ENCODE measurements around the gene AGBL2.

AGBL2 gene

DNA sequence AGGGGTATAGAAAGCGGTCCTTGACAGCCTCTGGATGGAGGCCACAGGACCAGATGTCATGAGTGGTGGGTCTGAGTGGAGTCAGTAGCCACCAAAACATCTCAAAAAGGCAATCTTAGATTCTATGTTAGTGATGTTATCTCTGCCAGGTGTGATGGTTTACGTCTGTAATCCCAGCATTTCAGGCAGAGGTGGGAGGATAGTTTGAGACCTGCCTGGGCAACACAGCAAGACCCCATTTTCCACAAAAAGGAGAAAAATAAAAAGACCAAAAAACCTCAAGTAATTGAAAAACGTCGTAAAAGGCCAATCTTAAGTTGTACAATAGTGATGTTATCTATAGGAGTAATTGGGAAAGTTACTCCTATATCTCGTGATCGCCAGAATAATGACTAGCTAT is 69.2 kb downstream of the AGBL2 start:
- H3K79me2 ChIP-seq (ENCODE audit: insufficient read depth, low read length): peaks cover 12% of the 10 kb centered on the region
- no peak overlapping the region for H2AFZ ChIP-seq (ENCODE audit: low read length)
- TF ChIP-seq CTCF (IDR thresholded peaks at IDR 0.05; ENCODE audit: low read length) (no peak), EZH2 (IDR thresholded peaks at IDR 0.05; ENCODE audit: borderline replicate concordance, low read length) (no peak)
- H3K4me1 ChIP-seq (ENCODE audit: insufficient read depth, low read length, severe bottlenecking): peaks cover 14% of the 10 kb centered on the region
- no peaks in the 10 kb centered on the region for H3K36me3 ChIP-seq (ENCODE audit: insufficient read depth, low read length)
- H3K4me3 ChIP-seq (ENCODE audit: low read depth, low read length, poor library complexity, severe bottlenecking): no peak overlapping the region
- no peak overlapping the region for H3K9ac ChIP-seq (ENCODE audit: low read length)
- no peaks in the 10 kb centered on the region for H3F3A ChIP-seq (ENCODE audit: insufficient read depth, low read length)
- H3K4me2 ChIP-seq (ENCODE audit: low read length): no peak overlapping the region
- H3K9me2 ChIP-seq (ENCODE audit: low read depth, low read length): no peaks in the 10 kb centered on the region
- H3K27me3 ChIP-seq (ENCODE audit: insufficient read depth, low read length): no peaks in the 10 kb centered on the region
- no peaks in the 10 kb centered on the region for H4K20me1 ChIP-seq (ENCODE audit: insufficient read depth, low read length)
- no peak overlapping the region for H3K27ac ChIP-seq (ENCODE audit: low read depth, low read length, poor library complexity, severe bottlenecking)
- H3K9me3 ChIP-seq (ENCODE audit: low read length): no peaks in the 10 kb centered on the region

DNA sequence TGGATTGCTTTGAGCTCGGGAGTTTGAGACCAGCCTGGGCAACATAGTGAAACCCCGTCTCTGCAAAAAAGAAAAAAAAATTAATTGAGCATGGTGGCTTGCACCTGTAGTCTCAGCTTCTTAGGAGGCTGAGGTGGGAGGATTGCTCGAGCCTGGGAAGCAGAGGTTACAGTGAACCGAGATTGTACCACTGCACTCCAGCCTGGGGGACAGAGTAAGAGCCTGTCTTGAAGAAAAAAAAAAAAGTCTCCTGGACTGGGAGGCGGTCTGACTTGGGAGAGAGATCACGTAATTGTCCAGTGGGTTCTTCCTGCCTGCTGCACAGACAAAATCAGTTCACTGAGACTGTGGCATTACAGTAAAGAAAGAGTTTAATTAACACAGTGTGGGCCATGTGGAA is 69.7 kb downstream of the AGBL2 start:
- no peaks in the 10 kb centered on the region for H3K27me3 ChIP-seq (ENCODE audit: insufficient read depth, low read length)
- H3K9me2 ChIP-seq (ENCODE audit: low read depth, low read length): no peaks in the 10 kb centered on the region
- peaks cover 17% of the 10 kb centered on the region for H3K79me2 ChIP-seq (ENCODE audit: insufficient read depth, low read length)
- no peak overlapping the region for H3K4me2 ChIP-seq (ENCODE audit: low read length)
- no peaks in the 10 kb centered on the region for H3K36me3 ChIP-seq (ENCODE audit: insufficient read depth, low read length)
- no peaks in the 10 kb centered on the region for H3K9me3 ChIP-seq (ENCODE audit: low read length)
- H4K20me1 ChIP-seq (ENCODE audit: insufficient read depth, low read length): no peaks in the 10 kb centered on the region
- H2AFZ ChIP-seq (ENCODE audit: low read length): no peak overlapping the region
- TF ChIP-seq CTCF (IDR thresholded peaks at IDR 0.05; ENCODE audit: low read length) (no peak), EZH2 (IDR thresholded peaks at IDR 0.05; ENCODE audit: borderline replicate concordance, low read length) (no peak)
- H3K4me3 ChIP-seq (ENCODE audit: low read depth, low read length, poor library complexity, severe bottlenecking): no peak overlapping the region
- peaks cover 20% of the 10 kb centered on the region for H3K4me1 ChIP-seq (ENCODE audit: insufficient read depth, low read length, severe bottlenecking)
- H3K27ac ChIP-seq (ENCODE audit: low read depth, low read length, poor library complexity, severe bottlenecking): no peak overlapping the region
- no peaks in the 10 kb centered on the region for H3F3A ChIP-seq (ENCODE audit: insufficient read depth, low read length)
- H3K9ac ChIP-seq (ENCODE audit: low read length): no peak overlapping the region

DNA sequence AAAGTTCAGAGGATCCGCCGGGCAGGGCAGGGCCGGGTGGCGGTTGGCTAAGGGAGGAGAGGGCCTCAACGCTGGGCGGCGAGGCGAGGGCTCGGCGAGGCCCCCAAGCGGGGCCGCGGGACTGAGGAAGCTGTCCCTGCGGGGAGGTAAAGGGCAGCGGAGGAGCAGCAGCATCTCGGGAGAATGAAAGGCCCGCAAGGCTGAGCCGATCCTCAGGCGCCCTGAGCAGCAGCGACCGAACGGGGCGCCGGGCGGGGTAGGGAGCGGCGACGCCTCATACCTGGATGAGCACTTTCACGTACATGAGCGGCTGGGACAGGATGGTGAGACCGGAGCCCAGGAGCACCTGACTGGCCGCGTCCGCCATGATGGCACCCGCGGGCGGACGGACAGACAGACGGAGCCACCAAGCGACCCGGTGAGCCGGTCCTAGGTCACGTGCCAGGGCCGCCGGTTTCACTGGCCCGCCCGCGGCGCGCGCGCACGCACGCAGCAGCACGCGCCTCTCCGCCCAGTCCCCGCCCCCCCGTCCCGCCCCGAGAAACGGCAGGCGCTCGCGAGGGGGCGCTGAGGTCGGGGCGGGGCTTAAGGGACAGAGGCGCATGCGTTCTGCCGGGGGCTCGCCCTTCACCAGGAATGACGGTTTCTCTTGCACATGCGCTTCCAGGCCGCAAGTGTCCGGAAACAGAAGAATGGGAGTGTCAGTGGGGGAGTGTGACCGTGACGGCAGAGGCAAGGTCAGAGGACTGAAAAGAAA is 72.9 kb downstream of the AGBL2 start, which contains the start of gene MTCH2:
TSS of gene MTCH2 (minus strand) at position 461 of the 757 bp plus-strand sequence. CDS start at position 367, 94 bp downstream.
- TF ChIP-seq CTCF (IDR thresholded peaks at IDR 0.05; ENCODE audit: low read length) (no peak), EZH2 (IDR thresholded peaks at IDR 0.05; ENCODE audit: borderline replicate concordance, low read length) (no peak)

More for the DNA sequence above, 72.9 kb downstream of the AGBL2 start, which contains the start of gene MTCH2:
- Histone ChIP-seq H3K9me2 (ENCODE audit: low read depth, low read length) (no peaks in the 10 kb centered on the region), H3K4me1 (ENCODE audit: insufficient read depth, low read length, severe bottlenecking) (peaks cover 22% of the 10 kb centered on the region), H3F3A (ENCODE audit: insufficient read depth, low read length) (no peaks in the 10 kb centered on the region), H3K79me2 (ENCODE audit: insufficient read depth, low read length) (peaks cover 27% of the 10 kb centered on the region), H3K9ac (ENCODE audit: low read length) (peak within 1 kb of the TSS; percentile 95), H3K36me3 (ENCODE audit: insufficient read depth, low read length) (peaks cover 25% of the 10 kb centered on the region), H3K27ac (ENCODE audit: low read depth, low read length, poor library complexity, severe bottlenecking) (peak within 1 kb of the TSS; percentile 64), H2AFZ (ENCODE audit: low read length) (peak within 1 kb of the TSS; percentile 81), H3K4me2 (ENCODE audit: low read length) (peak within 1 kb of the TSS; percentile 92), H3K27me3 (ENCODE audit: insufficient read depth, low read length) (no peaks in the 10 kb centered on the region), H4K20me1 (ENCODE audit: insufficient read depth, low read length) (no peaks in the 10 kb centered on the region), H3K4me3 (ENCODE audit: low read depth, low read length, poor library complexity, severe bottlenecking) (peak within 1 kb of the TSS; percentile 99), H3K9me3 (ENCODE audit: low read length) (no peaks in the 10 kb centered on the region)

Data from OCI-LY1 (cell line).